ENCODE data around the gene ANKAR. TPM values are rescaled to one million over a fixed set of nuclear protein-coding genes. Genes with fewer than 3 reads are reported as not detected.

Gene ANKAR
- total RNA-seq, 4 donors from 2014 or later: 13.2 to 18.1 (median 15.6) TPM

DNA sequence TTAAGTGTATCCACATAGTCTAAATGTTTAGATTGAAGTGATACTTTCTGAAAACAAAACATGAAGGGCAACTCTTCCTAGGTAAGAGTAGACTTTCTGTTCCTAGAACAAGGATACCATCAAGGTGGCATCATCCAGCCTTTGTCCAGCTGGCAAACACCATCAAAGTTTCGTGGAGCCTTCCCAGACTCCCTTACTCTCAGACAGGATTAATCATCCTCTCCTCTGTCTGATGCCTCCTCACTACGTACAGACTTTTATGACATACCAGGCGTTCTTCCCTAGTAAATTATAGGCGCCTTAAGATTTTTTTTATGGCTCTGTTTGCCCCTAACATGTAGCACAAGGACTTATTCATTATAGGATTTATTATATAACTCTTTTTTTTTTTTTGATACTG is 42.6 kb upstream of the ANKAR start:
- TF ChIP-seq, protein P1, sequence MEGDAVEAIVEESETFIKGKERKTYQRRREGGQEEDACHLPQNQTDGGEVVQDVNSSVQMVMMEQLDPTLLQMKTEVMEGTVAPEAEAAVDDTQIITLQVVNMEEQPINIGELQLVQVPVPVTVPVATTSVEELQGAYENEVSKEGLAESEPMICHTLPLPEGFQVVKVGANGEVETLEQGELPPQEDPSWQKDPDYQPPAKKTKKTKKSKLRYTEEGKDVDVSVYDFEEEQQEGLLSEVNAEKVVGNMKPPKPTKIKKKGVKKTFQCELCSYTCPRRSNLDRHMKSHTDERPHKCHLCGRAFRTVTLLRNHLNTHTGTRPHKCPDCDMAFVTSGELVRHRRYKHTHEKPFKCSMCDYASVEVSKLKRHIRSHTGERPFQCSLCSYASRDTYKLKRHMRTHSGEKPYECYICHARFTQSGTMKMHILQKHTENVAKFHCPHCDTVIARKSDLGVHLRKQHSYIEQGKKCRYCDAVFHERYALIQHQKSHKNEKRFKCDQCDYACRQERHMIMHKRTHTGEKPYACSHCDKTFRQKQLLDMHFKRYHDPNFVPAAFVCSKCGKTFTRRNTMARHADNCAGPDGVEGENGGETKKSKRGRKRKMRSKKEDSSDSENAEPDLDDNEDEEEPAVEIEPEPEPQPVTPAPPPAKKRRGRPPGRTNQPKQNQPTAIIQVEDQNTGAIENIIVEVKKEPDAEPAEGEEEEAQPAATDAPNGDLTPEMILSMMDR (IDR thresholded peaks at IDR 0.05; ENCODE audit: low read depth): no peak

DNA sequence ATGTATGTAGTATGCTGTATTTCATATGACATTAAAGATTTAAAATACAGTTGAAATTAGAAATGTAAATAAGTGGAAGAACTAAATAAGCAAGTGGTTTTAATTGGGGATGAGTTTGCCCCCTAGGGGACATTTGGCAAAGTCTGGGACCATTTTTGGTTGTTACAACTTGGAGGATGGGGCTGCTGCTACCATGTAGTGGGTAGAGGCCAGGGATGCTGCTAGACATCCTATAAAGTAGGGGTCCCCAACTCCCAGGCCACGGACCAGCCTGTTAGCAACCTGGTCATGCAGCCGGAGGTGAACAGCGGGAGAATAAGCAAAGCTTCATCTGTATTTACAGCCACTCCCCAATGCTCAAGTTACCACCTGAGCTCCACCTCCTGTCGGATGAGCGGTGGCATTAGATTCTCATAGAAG is 41.1 kb upstream of the ANKAR start:
- TF ChIP-seq, protein P1 (IDR thresholded peaks at IDR 0.05; ENCODE audit: low read depth): no peak

DNA sequence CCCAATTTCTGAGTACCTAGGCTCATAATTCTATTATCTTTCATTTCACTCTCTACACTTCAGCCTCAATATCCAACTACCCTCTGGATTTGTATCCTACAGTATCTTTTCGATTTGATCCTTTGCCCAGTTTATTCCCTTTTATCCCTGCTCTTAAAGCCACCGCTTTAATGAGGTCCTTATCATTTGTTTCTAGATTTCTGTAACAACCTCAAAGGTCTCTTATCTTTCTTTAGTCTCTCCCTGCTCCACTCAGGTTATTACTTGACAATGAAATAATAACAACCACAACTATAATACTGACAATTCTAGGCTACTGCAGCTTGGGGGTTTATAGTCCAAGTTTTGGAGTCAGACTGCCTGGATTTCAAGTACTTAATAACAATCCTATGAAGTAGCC is 39.1 kb upstream of the ANKAR start:
- TF ChIP-seq, protein P1 (IDR thresholded peaks at IDR 0.05; ENCODE audit: low read depth): no peak

DNA sequence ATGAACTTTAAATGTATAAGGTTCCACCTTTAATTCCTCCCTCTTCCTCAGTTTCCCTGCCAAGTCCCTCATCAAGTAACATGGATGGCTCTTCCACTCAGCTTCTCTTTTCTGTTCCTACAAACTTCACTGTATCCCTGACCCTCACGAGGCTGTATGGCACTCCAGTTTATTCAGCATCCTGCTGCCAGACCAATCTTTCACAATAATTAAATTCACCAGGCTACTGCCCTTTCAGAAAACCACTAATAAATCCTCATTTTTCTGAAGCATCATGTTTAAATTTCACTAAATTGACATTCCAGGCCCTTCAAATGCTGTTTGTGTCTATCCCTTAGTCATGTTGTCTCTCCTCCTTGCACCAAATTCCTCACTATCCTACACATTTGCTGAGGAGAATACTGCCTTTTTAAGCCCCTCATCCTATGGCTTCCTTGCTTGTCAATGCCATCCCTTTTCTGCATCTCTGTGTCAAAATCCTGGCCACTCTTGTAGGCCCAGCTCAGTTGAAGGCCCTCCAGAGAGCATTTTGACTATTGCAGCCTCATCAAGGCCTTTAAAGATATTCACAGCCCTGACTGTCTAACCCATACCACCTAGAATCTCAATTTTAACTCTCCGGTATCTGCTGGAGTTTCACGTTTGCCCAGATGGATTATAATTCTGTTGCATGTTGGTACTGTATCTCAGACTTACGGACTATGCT is 36.0 kb upstream of the ANKAR start:
- TF ChIP-seq, protein P1 (IDR thresholded peaks at IDR 0.05; ENCODE audit: low read depth): no peak

DNA sequence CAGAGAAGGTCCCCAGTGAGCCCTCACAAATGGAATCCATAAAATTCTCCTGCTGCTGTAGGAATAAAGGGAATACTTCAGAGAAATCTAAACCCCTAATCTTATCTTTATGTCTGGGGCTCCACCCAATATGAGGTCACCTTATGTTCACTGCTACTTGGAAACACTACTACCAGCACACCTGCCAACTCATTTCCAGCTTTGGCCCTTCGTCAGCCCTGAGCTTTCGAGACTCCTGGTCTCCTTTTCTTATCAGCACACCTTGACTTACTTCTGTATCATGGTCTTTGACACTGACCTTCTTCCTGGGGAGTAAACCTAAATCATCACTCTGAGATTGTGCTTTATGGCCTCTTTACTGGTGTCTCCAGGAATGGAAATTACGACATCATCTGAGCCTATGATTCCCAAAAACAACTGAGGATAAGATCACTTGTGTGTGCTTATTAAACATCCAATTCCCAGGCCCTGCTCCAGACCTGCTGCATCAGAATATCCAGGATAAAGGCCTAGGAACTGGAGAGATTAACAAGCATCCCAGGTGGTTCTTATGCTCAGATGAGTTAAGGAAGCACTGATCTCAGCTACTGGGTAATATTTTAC is 35.4 kb upstream of the ANKAR start:
- TF ChIP-seq, protein P1 (IDR thresholded peaks at IDR 0.05; ENCODE audit: low read depth): no peak

DNA sequence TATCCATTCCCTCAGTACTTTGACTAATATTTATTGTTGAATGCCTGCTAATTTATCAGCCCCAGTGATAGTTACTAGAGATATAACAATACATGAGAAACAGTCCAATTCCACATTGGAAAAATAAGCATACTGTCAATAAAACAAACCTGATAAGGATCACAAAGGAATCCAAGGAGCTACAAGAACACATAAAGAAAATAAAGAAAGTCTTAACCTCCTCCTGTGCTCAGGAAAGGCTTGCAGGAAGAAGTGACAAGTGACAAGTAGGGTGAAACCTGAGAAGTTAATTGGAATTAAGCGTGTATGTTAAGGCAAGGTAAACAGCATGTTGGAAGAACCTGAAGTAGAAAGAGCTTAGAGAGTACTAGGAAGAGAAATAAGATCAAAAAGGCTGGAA is 33.5 kb upstream of the ANKAR start:
- TF ChIP-seq, protein P1 (IDR thresholded peaks at IDR 0.05; ENCODE audit: low read depth): no peak

DNA sequence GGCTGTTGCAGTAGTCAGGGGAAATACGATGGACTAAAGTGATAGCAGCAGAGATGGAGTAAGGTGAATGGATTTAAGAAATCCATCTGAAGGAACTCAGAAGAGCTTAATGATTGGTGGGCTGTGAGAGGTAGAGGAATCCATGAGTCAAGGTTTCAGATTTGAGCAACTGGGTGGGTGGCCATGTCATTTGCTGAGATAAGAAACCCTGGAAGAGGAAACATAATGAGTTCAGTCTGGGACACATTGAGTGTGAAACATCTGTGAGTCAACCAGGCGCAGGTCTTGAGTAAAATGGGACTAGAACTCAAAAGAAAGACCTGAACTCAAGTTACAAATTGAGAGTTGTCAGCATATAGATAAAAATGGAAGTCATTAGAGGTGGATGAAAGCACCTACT is 32.9 kb upstream of the ANKAR start:
- TF ChIP-seq, protein P1 (IDR thresholded peaks at IDR 0.05; ENCODE audit: low read depth): no peak
